HG03095 (cell line): ENCODE measurements around the gene LRP2BP.
"Not testable (repeated sequence)": the region's sequence is repeated elsewhere in the genome, so short reads cannot be mapped to it uniquely, and the experiment has no call there.

Experiments used
- ATAC-seq: cut with Tn5 transposase; IDR thresholded peaks from one replicate; pipeline ENCODE4 v1.9.1; 2021; ENCODE audit warnings: moderate library complexity; ENCODE audit not compliant: unreplicated experiment

The LRP2BP gene

DNA sequence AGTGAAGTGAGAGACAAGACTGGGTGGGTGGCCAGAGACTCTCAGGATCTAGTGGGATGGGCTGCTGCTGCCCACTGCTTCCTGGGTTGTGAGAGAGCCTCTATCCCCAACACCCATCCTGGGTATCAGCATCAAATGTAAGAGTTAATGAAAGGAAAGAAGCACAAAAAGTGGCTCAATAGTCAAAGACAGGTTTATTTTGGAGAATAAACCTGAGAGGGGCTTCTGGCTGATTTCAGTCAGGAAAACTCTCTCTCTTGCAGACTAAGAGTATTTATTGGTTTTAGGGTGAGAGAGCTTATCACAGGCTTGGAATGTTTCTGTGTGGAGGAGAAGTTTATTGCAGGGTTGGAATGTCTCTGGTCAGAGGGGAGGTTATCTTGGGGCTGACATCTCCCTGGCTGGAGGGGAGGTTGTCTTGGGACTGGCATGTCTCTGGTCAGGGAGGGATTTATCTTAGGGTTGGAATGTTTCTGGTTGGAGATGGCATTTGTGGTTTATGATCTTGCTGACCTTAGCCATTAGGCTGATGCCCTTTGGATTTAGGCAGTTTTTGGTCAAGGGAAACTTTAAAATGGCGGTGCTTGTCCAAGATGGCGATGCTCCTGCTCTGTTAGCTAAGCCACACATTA is 65.7 kb downstream of the LRP2BP start:
- ATAC-seq: not testable (repeated sequence)

- no peak for ATAC-seq
Observed at GRCh38 chr4:185328586-185328985, 67.1 kb downstream of the LRP2BP start.

DNA sequence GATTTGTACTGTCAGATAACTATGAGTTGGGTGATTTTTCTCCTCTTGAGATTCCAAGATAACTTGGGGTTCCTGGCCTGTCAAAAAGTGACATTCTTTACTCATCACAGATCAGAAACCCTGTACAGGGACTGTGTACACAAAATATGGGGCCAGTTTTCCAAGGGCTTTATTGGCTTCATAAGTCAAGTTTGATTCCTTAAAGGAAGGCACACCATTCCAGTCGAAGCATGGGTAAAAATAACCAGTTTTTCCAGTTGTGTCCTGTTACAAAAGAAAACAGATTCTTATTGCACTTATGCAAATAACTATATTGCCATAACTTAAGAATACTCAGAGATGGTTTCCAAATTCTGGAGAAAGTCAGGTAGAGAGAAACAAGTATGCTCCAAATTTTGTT is 70.0 kb downstream of the LRP2BP start:
- not testable (repeated sequence) for ATAC-seq

DNA sequence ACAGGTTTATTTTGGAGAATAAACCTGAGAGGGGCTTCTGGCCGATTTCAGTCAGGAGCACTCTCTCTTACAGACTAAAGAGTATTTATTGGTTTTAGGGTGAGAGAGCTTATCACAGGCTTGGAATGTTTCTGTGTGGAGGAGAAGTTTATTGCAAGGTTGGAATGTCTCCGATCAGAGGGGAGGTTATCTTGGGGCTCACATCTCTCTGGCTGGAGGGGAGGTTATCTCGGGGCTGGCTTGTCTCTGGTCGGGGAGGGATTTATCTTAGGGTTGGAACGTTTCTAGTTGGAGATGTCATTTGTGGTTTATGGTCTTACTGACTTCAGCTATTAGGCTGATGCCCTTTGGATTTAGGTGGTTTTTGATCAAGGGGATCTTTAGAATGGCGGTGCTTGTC is 71.4 kb downstream of the LRP2BP start:
- not testable (repeated sequence) for ATAC-seq

- no peak for ATAC-seq
Observed at GRCh38 chr4:185323606-185324005, 72.1 kb downstream of the LRP2BP start.

GRCh38 chr4:185322803-185323202 is 72.9 kb downstream of the LRP2BP start:
- no peak for ATAC-seq

DNA sequence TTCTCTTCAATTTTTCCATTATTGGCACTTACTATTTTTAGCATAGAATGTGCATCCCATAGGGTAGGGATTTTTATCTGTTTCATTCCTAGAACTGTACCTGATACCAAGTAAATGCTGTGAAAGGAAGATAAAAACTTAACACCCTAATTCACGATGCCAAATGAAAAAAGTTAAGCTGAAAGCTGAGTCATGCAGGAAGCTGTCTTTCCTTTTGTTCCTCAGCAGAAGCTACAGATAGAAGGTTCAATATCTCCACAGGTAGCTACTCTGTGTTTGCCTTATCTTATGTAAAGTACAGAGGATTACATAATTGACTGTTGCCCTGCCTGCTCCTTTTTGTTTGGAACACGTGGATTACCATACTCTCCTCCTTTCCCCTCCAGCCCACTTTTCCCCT is 77.0 kb downstream of the LRP2BP start:
- ATAC-seq: no peak

- no peak for ATAC-seq
Observed at GRCh38 chr4:185317880-185318279, 77.8 kb downstream of the LRP2BP start.

GRCh38 chr4:185317462-185317861 is 78.3 kb downstream of the LRP2BP start:
- ATAC-seq: not testable (repeated sequence)
